PC-9 (cell line): ENCODE data around the gene TAF6L. TPM values are rescaled to one million over a fixed set of nuclear protein-coding genes. Genes with fewer than 3 reads are reported as not detected.

Source experiments
- BruUV-seq: library from RNA; stranded (reverse); fragments of 400-500 nt; replicated peaks from 2 replicates; lab custom pipeline; 2021; lab: Mats Ljungman, UMichigan
- CTCF ChIA-PET: fragments of 300-600 bp; sonication (Branson Sonifier 250); formaldehyde crosslinking; loops from one replicate; lab custom pipeline; 2022; ENCODE audit warnings: antibody characterized with exemption; lab: Charles Lee
- POLR2A ChIA-PET: fragments of 300-600 bp; sonication (Branson Sonifier 250); formaldehyde crosslinking; loops from one replicate; lab custom pipeline; 2022; ENCODE audit warnings: antibody characterized with exemption; ENCODE audit not compliant: unreplicated experiment; lab: Charles Lee
- DNase-seq, 2 experiments: peaks; one replicate each; pipeline versions ENCODE4 v3.0.0 to v3.0.0-alpha.2; 2015 to 2022; ENCODE audit warnings: mixed read lengths in 1 of 2
- H2AFZ ChIP-seq: fragments of 200-600 bp; sonication (generic); 2 replicates; pipeline ENCODE4 v1.8.1; 2017; ENCODE audit warnings: antibody characterized with exemption
- H3F3A ChIP-seq: fragments of 200-600 bp; sonication (generic); 2 replicates; pipeline ENCODE4 v1.8.1; 2017; ENCODE audit warnings: antibody characterized with exemption, mild to moderate bottlenecking, low read depth; ENCODE audit not compliant: insufficient read depth
- H3K27ac ChIP-seq: fragments of 200-600 bp; sonication (generic); 2 replicates; pipeline ENCODE4 v1.6.1; 2016; ENCODE audit warnings: mixed run types
- H3K27me3 ChIP-seq: fragments of 200-600 bp; sonication (generic); 2 replicates; pipeline ENCODE4 v1.6.1; 2016; ENCODE audit warnings: low read depth, mixed run types; ENCODE audit not compliant: insufficient read depth
- H3K36me3 ChIP-seq: fragments of 200-600 bp; sonication (generic); 2 replicates; pipeline ENCODE4 v1.6.1; 2016; ENCODE audit warnings: low read depth, mixed run types
- H3K4me1 ChIP-seq: fragments of 200-600 bp; sonication (generic); replicated peaks from 2 replicates; pipeline ENCODE4 v1.6.1; 2016; ENCODE audit warnings: mixed run types; ENCODE audit not compliant: insufficient read depth
- H3K4me2 ChIP-seq: fragments of 200-600 bp; sonication (generic); 2 replicates; pipeline ENCODE4 v1.6.1; 2017; ENCODE audit warnings: mixed run types
- H3K4me3 ChIP-seq: fragments of 200-600 bp; sonication (generic); 2 replicates; pipeline ENCODE4 v1.6.1; 2016; ENCODE audit warnings: mixed run types
- H3K79me2 ChIP-seq: fragments of 200-600 bp; sonication (generic); 2 replicates; pipeline ENCODE4 v1.6.1; 2017; ENCODE audit warnings: low read depth, mixed run types
- H3K9me2 ChIP-seq: fragments of 200-600 bp; sonication (generic); 2 replicates; pipeline ENCODE4 v1.8.1; 2017; ENCODE audit warnings: mild to moderate bottlenecking; ENCODE audit not compliant: insufficient read depth
- H3K9me3 ChIP-seq: fragments of 200-600 bp; sonication (generic); 2 replicates; pipeline ENCODE4 v1.8.1; 2016; ENCODE audit warnings: low read depth; ENCODE audit not compliant: insufficient read depth
- H4K20me1 ChIP-seq: fragments of 200-600 bp; sonication (generic); 2 replicates; pipeline ENCODE4 v1.8.1; 2017; ENCODE audit not compliant: insufficient read depth
- CTCF ChIP-seq: fragments of 200-600 bp; sonication (generic); conservative IDR thresholded peaks from 2 replicates; pipeline ENCODE4 v1.6.1; 2017; ENCODE audit warnings: mixed run types, antibody characterized with exemption, mild to moderate bottlenecking, moderate library complexity
- EZH2 ChIP-seq: fragments of 200-600 bp; sonication (generic); IDR thresholded peaks from 2 replicates; pipeline ENCODE4 v1.8.0; 2017; ENCODE audit warnings: antibody characterized with exemption, low read depth
- intact Hi-C: fragments of 100-400 bp; cut with micrococcal nuclease; formaldehyde crosslinking; loops from one replicate; pipeline ENCODE4 v1.10.0; 2022; ENCODE audit not compliant: unreplicated experiment
- total RNA-seq: library from RNA; stranded (reverse); gene quantifications from 2 replicates; pipeline ENCODE4 v1.2.3, GENCODE V29; 2021

TAF6L gene
- total RNA-seq, 1 experiment from 2014 or later: 31.2 TPM

GRCh38 chr11:62778441-62778840 is 7.2 kb downstream of the TAF6L start:
- ChIA-PET POLR2A (no interaction called here), CTCF (no interaction called here)
- BruUV-seq: no TSS peak
- Histone ChIP-seq H3K27ac (no peak overlapping the region), H2AFZ (no peak overlapping the region), H3F3A (peaks cover 11% of the 10 kb centered on the region; the same call in 1 of the 2 replicates), H4K20me1 (no peaks in the 10 kb centered on the region), H3K4me3 (no peak overlapping the region), H3K27me3 (no peaks in the 10 kb centered on the region), H3K36me3 (peaks cover 10% of the 10 kb centered on the region), H3K9me2 (no peaks in the 10 kb centered on the region), H3K9me3 (no peaks in the 10 kb centered on the region), H3K4me1 (no peaks in the 10 kb centered on the region), H3K79me2 (peaks cover 4% of the 10 kb centered on the region), H3K4me2 (no peak overlapping the region)
- TF ChIP-seq EZH2 (no peak), CTCF (no peak)
- intact Hi-C loops: no loop called here
- DNase-seq: no peak

GRCh38 chr11:62782753-62783152 is 11.6 kb downstream of the TAF6L start:
- Histone ChIP-seq H3K27me3 (no peaks in the 10 kb centered on the region), H3K9me2 (no peaks in the 10 kb centered on the region), H4K20me1 (no peaks in the 10 kb centered on the region), H3K4me1 (peaks cover 9% of the 10 kb centered on the region), H3K9me3 (no peaks in the 10 kb centered on the region), H3K4me3 (no peak overlapping the region), H3K27ac (no peak overlapping the region), H3K36me3 (peaks cover 4% of the 10 kb centered on the region), H3K4me2 (no peak overlapping the region), H2AFZ (no peak overlapping the region), H3K79me2 (peaks cover 9% of the 10 kb centered on the region; the same call in 1 of the 2 replicates), H3F3A (peaks cover 36% of the 10 kb centered on the region)
- CTCF ChIA-PET: no interaction called here
- POLR2A ChIA-PET: no interaction called here
- no TSS peak for BruUV-seq
- no peak for TF ChIP-seq EZH2
- TF ChIP-seq CTCF: no peak
- intact Hi-C loops: no loop called here
- no peak for DNase-seq

GRCh38 chr11:62786318-62787004 is 15.3 kb downstream of the TAF6L start:
- Histone ChIP-seq H3K4me1 (peaks cover 29% of the 10 kb centered on the region), H3K9me3 (no peaks in the 10 kb centered on the region), H3K4me3 (peak overlapping the region; percentile 60), H2AFZ (peak overlapping the region; percentile 76; the same call in 1 of the 2 replicates), H4K20me1 (peaks cover 13% of the 10 kb centered on the region; the same call in 1 of the 2 replicates), H3K79me2 (peaks cover 46% of the 10 kb centered on the region), H3K27ac (peak overlapping the region; percentile 74), H3F3A (peaks cover 68% of the 10 kb centered on the region), H3K27me3 (no peaks in the 10 kb centered on the region), H3K36me3 (peaks cover 19% of the 10 kb centered on the region), H3K9me2 (no peaks in the 10 kb centered on the region), H3K4me2 (peak overlapping the region; percentile 80)
- ChIA-PET POLR2A (interaction anchor here (0.5 to 2.1 kb wide), 10 partner anchors 15 to 1159 kb away, joined by 3 to 23 read pairs (median 6); partner anchors contain the start of gene TAF6L), CTCF (interaction anchor here (0.5 to 1.8 kb wide), 11 partner anchors 12 to 916 kb away, joined by 3 to 18 read pairs (median 4); partner anchors contain the start of genes TAF6L and ZBTB3)
- intact Hi-C loops: loop anchor here (1.0 to 5.0 kb wide), 9 partner anchors 18 to 394 kb away; partner anchors contain the start of genes HNRNPUL2, NXF1, SLC3A2 and TTC9C
- no TSS peak for BruUV-seq
- peak; percentile 72 to 93 for DNase-seq
- TF ChIP-seq CTCF: peak; percentile 96
- TF ChIP-seq EZH2: no peak
